Breast epithelium (tissue), 4 donors: ENCODE results near the gene KCTD16. TPM values are rescaled to one million over a fixed set of nuclear protein-coding genes. Genes with fewer than 3 reads are reported as not detected.

Source experiments
- DNase-seq, 2 donors: peaks; one replicate each; pipeline ENCODE4 v3.0.0-alpha.2; 2019; ENCODE audit warnings: low spot score in 2 of 2
- H3K27ac ChIP-seq, 2 donors: fragments of 200-600 bp; sonication (generic) in 1 of 2; one replicate each; pipeline ENCODE4 v1.5.1; 2016 to 2019; ENCODE audit warnings: mild to moderate bottlenecking in 1 of 2
- H3K27me3 ChIP-seq, 2 donors: fragments of 200-600 bp; sonication (generic) in 1 of 2; one replicate each; pipeline versions ENCODE4 v1.5.1 to v1.6.0; 2017 to 2019; ENCODE audit warnings: control low read depth in 1 of 2, mild to moderate bottlenecking in 1 of 2
- H3K36me3 ChIP-seq: fragments of 200-600 bp; one replicate; pipeline ENCODE4 v1.5.1; 2019
- H3K4me1 ChIP-seq, 2 donors: fragments of 200-600 bp; sonication (generic); one replicate each; pipeline ENCODE4 v1.5.1; 2016 to 2019; ENCODE audit warnings: control low read depth in 1 of 2
- H3K4me3 ChIP-seq, 3 donors: fragments of 200-600 bp; sonication (generic); 1 replicate in 2 of 3; 2 replicates in 1 of 3; pipeline ENCODE4 v1.5.1; 2016 to 2019; ENCODE audit warnings: mild to moderate bottlenecking in 3 of 3, moderate library complexity in 2 of 3
- H3K9me3 ChIP-seq, 2 donors: fragments of 200-600 bp; sonication (generic) in 1 of 2; one replicate each; pipeline ENCODE4 v1.5.1; 2016 to 2019; ENCODE audit warnings: control low read depth in 1 of 2
- CTCF ChIP-seq, 3 donors: fragments of 450-650 bp; IDR thresholded peaks; one replicate each; pipeline ENCODE4 v1.5.1; 2016 to 2017; ENCODE audit warnings: antibody characterized with exemption in 3 of 3, mild to moderate bottlenecking in 3 of 3, moderate library complexity in 3 of 3
- POLR2A ChIP-seq: fragments of 450-650 bp; IDR thresholded peaks from one replicate; pipeline ENCODE4 v1.6.1; 2016; ENCODE audit warnings: antibody characterized with exemption, mild to moderate bottlenecking, moderate library complexity
- POLR2AphosphoS5 ChIP-seq, 3 donors: sonication (generic); formaldehyde crosslinking; IDR thresholded peaks; one replicate each; pipeline ENCODE4 v1.6.1; 2017; ENCODE audit warnings: antibody characterized with exemption in 3 of 3
- intact Hi-C: fragments of 100-400 bp; cut with DNase I; formaldehyde crosslinking; loops from one replicate; pipeline ENCODE4 v1.15.1; 2023; ENCODE audit warnings: low total_unique reads
- total RNA-seq, 3 donors: library from RNA; depleted of rRNA; stranded (reverse); fragments of >200 nt; gene quantifications; one replicate each; pipeline ENCODE4 v1.1.0, GENCODE V29; 2016

The KCTD16 gene
- total RNA-seq, 3 donors from 2014 or later, result under 0.01 to 0.33 (median 0.32) TPM

DNA sequence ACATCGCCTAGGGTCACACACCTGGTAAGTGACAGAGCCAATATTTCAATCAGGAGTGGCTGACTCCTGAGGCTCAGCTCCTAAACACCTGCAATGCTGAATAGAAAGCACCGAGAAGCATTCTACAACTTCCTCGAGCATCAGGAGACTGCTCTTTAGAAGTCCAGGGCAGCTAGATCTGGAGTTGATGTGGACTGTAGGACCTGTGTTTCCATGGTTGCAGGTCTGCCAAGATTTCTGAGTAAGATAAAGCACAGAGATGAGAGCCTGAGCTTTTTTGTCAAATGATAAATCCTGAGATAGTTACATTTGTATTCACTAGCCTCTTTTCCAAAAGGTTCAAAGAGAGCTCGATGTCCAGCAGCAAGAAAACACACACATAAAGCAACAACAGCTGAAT lies 44.0 kb upstream of the KCTD16 start:
- Histone ChIP-seq H3K27ac (no peak overlapping the region), H3K4me3 (no peak overlapping the region), H3K4me1 (no peaks in the 10 kb centered on the region), H3K27me3 (no peaks in the 10 kb centered on the region), H3K9me3 (no peaks in the 10 kb centered on the region), H3K36me3 (no peaks in the 10 kb centered on the region)
- DNase-seq, result no peak
- intact Hi-C loops, result no loop called here
- TF ChIP-seq CTCF (IDR thresholded peaks at IDR 0.05), result no peak
- no peak for TF ChIP-seq POLR2A
- TF ChIP-seq POLR2AphosphoS5 (IDR thresholded peaks at IDR 0.05), result no peak

DNA sequence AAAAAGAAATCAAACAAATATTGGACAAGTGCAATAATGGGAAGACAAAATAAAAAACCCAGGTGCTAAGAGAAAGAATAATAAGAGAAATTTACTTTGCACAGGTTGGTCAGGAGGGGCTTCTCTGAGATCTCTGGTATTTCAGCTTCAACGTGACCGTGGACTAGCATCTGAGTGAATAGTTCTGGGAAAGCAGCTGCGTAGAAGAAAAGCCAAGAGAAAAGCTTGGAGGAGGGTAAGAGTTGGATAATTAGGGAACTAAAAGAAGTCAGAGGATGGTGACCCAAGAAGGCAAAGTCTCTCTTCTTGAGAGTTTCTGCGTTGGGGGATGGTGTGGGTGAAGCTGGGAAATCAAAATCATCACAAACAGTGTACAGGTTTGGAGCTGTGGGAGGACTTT lies 41.8 kb upstream of the KCTD16 start:
- Histone ChIP-seq H3K9me3 (no peaks in the 10 kb centered on the region), H3K27me3 (no peaks in the 10 kb centered on the region), H3K27ac (no peak overlapping the region), H3K36me3 (no peaks in the 10 kb centered on the region), H3K4me3 (no peak overlapping the region), H3K4me1 (no peaks in the 10 kb centered on the region)
- TF ChIP-seq POLR2A (no peak), POLR2AphosphoS5 (IDR thresholded peaks at IDR 0.05) (no peak), CTCF (IDR thresholded peaks at IDR 0.05) (no peak)
- intact Hi-C loops, result no loop called here
- DNase-seq, result no peak

DNA sequence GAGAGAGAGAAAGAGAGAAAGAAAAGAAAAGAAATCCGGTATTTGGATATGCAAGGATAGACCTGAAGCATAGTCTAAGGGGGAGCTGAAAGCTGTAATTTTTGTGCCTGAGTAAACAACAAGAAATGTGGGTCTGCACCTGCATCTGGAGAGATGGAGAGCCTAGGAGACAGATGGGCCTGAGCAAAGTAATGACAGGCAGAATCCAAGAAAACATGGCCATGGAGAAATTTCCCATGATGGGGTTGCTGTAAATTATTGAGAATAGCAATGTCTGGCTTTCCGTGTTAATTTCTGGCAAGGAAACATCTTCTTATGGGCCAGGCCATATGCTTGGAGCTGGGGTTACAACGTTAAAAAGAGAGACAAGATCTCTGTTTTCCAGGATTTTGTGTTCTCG lies 40.4 kb upstream of the KCTD16 start:
- Histone ChIP-seq H3K4me3 (no peak overlapping the region), H3K9me3 (no peaks in the 10 kb centered on the region)

GRCh38 chr5:144131261-144131660 lies 39.4 kb upstream of the KCTD16 start:
- Histone ChIP-seq H3K27ac (no peak overlapping the region), H3K9me3 (no peaks in the 10 kb centered on the region), H3K4me3 (no peak overlapping the region), H3K36me3 (no peaks in the 10 kb centered on the region), H3K27me3 (no peaks in the 10 kb centered on the region), H3K4me1 (no peaks in the 10 kb centered on the region)
- intact Hi-C loops, result no loop called here
- DNase-seq, result no peak
- TF ChIP-seq POLR2A, result no peak
- no peak for TF ChIP-seq CTCF (IDR thresholded peaks at IDR 0.05)
- no peak for TF ChIP-seq POLR2AphosphoS5 (IDR thresholded peaks at IDR 0.05)

More for the DNA sequence above, 40.4 kb upstream of the KCTD16 start:
- intact Hi-C loops, result no loop called here
- H3K36me3 ChIP-seq, result no peaks in the 10 kb centered on the region
- DNase-seq, result no peak
- no peaks in the 10 kb centered on the region for H3K27me3 ChIP-seq
- TF ChIP-seq POLR2AphosphoS5 (IDR thresholded peaks at IDR 0.05) (no peak), POLR2A (no peak), CTCF (IDR thresholded peaks at IDR 0.05) (no peak)
- H3K27ac ChIP-seq, result no peak overlapping the region
- H3K4me1 ChIP-seq, result no peaks in the 10 kb centered on the region

DNA sequence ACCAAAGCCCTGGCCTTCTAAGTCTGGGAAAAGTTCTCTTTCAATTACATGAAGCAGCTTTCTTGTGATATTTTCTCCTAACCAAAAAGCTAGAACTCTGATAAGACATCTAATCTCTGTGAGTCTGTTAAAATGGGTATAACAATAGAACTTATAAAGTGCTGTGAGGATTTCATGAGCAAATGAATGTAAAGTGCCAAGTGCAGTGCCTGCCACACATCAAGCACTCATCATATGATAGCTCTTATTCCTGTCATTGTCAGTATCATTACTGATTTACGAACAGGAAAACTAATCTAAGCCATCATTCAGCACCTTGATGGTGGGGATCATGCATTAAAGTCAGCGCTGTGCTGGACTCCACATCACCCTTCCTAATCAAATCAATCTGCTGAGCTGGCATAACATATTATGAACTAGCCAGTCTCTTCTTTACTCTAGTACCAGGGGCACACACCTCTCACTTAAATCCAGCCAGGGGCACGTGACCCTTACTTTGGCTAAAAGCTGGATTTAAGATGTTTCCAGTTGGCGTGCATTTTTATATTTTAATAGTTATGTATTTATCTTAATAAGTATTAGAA lies 37.5 kb upstream of the KCTD16 start:
- intact Hi-C loops, result no loop called here
- Histone ChIP-seq H3K27ac (no peak overlapping the region), H3K9me3 (no peaks in the 10 kb centered on the region), H3K27me3 (no peaks in the 10 kb centered on the region), H3K4me3 (no peak overlapping the region), H3K36me3 (no peaks in the 10 kb centered on the region), H3K4me1 (no peaks in the 10 kb centered on the region)
- TF ChIP-seq POLR2AphosphoS5 (IDR thresholded peaks at IDR 0.05) (no peak), POLR2A (no peak), CTCF (IDR thresholded peaks at IDR 0.05) (no peak)
- DNase-seq, result no peak
